ENCODE data around the gene NPRL2. TPM values are rescaled to one million over a fixed set of nuclear protein-coding genes. Genes with fewer than 3 reads are reported as not detected.

Gene NPRL2
- total and polyA plus RNA-seq, 2 of the 13 experiments (the other 11 are each of a cell fraction or from before 2014, with no cell fraction given) = 30.6 to 51.4 TPM

DNA sequence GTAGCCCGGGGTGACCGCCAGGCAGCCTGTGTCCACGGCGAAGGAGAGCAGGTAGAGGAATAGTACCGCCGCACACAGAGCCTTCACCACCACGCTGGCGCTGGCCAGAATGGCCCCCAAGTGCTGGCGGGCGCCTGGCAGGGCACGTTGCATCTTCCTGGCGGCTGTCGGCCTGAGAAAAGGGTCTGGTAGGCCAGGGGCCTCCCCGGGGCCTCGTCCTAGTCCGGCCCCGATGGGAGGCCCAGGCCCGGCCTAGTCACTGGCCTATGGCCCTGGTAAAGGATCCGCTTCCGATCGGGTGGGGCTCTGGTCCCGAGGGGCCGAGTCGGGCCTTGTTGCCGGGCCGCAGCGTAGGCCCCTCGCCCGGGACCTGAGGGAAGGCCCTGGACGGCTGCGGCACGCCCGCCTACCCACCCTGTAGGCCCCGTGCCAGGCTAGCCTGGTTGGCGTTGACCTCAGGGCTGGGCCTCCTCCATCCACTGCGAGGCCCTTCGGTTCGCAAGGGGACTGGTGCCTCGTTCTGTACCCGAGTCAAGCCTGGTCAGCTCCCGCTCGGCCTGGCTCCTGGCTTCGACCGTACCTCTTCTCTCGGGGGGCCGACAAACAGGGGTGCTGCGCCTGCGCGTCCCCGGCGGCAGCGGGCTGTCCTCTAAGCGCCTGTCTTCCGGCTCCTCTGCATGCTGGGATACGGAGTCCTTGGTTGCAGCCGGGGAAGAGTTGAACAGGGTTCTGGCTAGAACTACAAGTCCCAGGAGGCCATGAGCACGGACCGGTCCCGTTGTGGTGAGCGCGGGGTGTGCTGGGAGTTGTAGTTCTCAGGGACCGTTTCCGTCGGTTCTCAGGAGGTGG is 8.6 kb upstream of the NPRL2 start, which contains the start of gene TMEM115 (continued):
- TF ChIP-seq TGIF2 (CRISPR knock-in tag; IDR thresholded peaks at IDR 0.05) (no peak), MEIS1 (CRISPR knock-in tag; IDR thresholded peaks at IDR 0.05; ENCODE audit: borderline replicate concordance) (no peak; the same call in none of the 2 replicates), CENPX (CRISPR knock-in tag; IDR thresholded peaks at IDR 0.05) (no peak), ZNF431 (CRISPR knock-in tag; IDR thresholded peaks at IDR 0.05; ENCODE audit: borderline replicate concordance, low read depth) (no peak), TBX3 (IDR thresholded peaks at IDR 0.05; ENCODE audit: borderline replicate concordance) (0 out of 2 replicates have a peak, but pooled peaks have one; percentile 10), ZNF30 (CRISPR knock-in tag; IDR thresholded peaks at IDR 0.05) (no peak), ZNF138 (CRISPR knock-in tag; IDR thresholded peaks at IDR 0.05; ENCODE audit: low read depth) (no peak; the same call in 1 of the 2 replicates), ZNF558 (CRISPR knock-in tag; IDR thresholded peaks at IDR 0.05; ENCODE audit: borderline replicate concordance) (peak; percentile 42; the same call in 1 of the 2 replicates), ZSCAN30 (CRISPR knock-in tag; IDR thresholded peaks at IDR 0.05) (no peak), ZNF674 (CRISPR knock-in tag; IDR thresholded peaks at IDR 0.05; ENCODE audit: low read depth) (no peak; the same call in 1 of the 2 replicates), ZNF678 (CRISPR knock-in tag; IDR thresholded peaks at IDR 0.05) (peak; percentile 77; the same call in 1 of the 2 replicates), RARG (CRISPR knock-in tag; IDR thresholded peaks at IDR 0.05; ENCODE audit: low read depth) (peak; percentile 79), SKI (IDR thresholded peaks at IDR 0.05; ENCODE audit: partially characterized antibody) (no peak), CAMTA2 (CRISPR knock-in tag; IDR thresholded peaks at IDR 0.05; ENCODE audit: borderline replicate concordance) (peak; percentile 55; the same call in 1 of the 2 replicates), MTF2 (CRISPR knock-in tag; IDR thresholded peaks at IDR 0.05; ENCODE audit: borderline replicate concordance) (no peak), SMC3 (IDR thresholded peaks at IDR 0.05; ENCODE audit: low read length) (no peak), ZNF34 (CRISPR knock-in tag; IDR thresholded peaks at IDR 0.05; ENCODE audit: borderline replicate concordance) (0 out of 2 replicates have a peak, but pooled peaks have one; percentile 14)
- TF ChIP-seq, protein P1, sequence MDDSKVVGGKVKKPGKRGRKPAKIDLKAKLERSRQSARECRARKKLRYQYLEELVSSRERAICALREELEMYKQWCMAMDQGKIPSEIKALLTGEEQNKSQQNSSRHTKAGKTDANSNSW (CRISPR knock-in tag; IDR thresholded peaks at IDR 0.05; ENCODE audit: borderline replicate concordance) = peak; percentile 94; the same call in 1 of the 2 replicates
- TF ChIP-seq, protein P2, sequence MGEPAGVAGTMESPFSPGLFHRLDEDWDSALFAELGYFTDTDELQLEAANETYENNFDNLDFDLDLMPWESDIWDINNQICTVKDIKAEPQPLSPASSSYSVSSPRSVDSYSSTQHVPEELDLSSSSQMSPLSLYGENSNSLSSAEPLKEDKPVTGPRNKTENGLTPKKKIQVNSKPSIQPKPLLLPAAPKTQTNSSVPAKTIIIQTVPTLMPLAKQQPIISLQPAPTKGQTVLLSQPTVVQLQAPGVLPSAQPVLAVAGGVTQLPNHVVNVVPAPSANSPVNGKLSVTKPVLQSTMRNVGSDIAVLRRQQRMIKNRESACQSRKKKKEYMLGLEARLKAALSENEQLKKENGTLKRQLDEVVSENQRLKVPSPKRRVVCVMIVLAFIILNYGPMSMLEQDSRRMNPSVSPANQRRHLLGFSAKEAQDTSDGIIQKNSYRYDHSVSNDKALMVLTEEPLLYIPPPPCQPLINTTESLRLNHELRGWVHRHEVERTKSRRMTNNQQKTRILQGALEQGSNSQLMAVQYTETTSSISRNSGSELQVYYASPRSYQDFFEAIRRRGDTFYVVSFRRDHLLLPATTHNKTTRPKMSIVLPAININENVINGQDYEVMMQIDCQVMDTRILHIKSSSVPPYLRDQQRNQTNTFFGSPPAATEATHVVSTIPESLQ (CRISPR knock-in tag; conservative IDR thresholded peaks at IDR 0.05) = peak; percentile 64; the same call in 1 of the 2 replicates
- TF ChIP-seq, protein P3, sequence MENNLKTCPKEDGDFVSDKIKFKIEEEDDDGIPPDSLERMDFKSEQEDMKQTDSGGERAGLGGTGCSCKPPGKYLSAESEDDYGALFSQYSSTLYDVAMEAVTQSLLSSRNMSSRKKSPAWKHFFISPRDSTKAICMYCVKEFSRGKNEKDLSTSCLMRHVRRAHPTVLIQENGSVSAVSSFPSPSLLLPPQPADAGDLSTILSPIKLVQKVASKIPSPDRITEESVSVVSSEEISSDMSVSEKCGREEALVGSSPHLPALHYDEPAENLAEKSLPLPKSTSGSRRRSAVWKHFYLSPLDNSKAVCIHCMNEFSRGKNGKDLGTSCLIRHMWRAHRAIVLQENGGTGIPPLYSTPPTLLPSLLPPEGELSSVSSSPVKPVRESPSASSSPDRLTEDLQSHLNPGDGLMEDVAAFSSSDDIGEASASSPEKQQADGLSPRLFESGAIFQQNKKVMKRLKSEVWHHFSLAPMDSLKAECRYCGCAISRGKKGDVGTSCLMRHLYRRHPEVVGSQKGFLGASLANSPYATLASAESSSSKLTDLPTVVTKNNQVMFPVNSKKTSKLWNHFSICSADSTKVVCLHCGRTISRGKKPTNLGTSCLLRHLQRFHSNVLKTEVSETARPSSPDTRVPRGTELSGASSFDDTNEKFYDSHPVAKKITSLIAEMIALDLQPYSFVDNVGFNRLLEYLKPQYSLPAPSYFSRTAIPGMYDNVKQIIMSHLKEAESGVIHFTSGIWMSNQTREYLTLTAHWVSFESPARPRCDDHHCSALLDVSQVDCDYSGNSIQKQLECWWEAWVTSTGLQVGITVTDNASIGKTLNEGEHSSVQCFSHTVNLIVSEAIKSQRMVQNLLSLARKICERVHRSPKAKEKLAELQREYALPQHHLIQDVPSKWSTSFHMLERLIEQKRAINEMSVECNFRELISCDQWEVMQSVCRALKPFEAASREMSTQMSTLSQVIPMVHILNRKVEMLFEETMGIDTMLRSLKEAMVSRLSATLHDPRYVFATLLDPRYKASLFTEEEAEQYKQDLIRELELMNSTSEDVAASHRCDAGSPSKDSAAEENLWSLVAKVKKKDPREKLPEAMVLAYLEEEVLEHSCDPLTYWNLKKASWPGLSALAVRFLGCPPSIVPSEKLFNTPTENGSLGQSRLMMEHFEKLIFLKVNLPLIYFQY (CRISPR knock-in tag; IDR thresholded peaks at IDR 0.05; ENCODE audit: borderline replicate concordance) = peak; percentile 53; the same call in 1 of the 2 replicates
- TF ChIP-seq, protein P4, sequence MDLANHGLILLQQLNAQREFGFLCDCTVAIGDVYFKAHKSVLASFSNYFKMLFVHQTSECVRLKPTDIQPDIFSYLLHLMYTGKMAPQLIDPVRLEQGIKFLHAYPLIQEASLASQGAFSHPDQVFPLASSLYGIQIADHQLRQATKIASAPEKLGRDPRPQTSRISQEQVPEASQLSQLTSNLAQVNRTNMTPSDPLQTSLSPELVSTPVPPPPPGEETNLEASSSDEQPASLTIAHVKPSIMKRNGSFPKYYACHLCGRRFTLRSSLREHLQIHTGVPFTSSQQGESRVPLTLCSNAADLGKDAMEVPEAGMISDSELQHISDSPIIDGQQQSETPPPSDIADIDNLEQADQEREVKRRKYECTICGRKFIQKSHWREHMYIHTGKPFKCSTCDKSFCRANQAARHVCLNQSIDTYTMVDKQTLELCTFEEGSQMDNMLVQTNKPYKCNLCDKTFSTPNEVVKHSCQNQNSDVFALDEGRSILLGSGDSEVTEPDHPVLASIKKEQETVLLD (CRISPR knock-in tag; IDR thresholded peaks at IDR 0.05; ENCODE audit: low read depth) = no peak

Data from HepG2 (cell line).